ENCODE data around the gene CSGALNACT2. TPM values are rescaled to one million over a fixed set of nuclear protein-coding genes. Genes with fewer than 3 reads are reported as not detected.
A peak's percentile ranks its signal among the peaks of the same experiment; 100 is the strongest.

Gene CSGALNACT2
- total RNA-seq, 2 donors from 2014 or later, result 35.9 to 45.1 TPM

DNA sequence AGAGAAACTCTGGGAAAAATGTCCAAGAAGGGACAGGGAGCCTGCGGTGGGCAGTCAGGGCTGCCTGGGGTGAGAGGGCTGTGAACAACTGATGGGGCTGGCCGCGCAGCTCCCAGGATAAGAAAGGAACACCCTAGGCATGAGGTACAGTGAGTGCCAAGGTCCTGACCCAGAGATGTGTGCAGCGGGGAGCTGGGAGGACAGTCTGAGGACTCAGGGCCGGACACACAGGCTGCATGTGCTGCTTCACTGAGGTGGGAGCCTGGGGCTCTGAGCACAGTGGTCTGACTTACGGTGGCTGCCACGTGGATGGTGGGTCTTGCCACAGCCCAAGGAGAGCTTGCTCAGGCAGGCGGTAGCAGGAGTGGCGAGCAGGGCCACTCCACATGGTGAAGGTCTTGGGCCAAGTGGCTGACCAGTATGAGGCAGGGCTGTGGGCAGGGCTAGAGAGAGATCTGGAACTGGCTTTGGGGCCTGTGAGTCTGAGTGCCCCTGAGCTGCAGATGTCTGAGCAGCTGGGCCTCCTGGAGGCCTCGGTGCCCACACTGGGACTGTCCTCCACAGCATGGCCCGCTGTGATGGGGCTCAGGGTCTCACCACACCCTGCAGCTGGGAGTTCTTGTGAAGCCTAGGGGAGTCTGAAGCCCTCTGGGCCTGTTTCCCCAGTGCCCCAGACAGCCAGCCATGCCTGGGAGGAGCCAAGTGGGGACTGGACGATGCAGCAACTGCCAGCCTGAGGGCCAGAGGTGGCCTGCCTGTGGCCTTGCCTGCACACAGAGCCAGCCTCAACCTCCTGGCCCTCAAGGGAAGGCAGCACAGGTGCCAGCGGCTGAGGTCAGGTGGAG, 68.4 kb downstream of the CSGALNACT2 start:
- Histone ChIP-seq H3K36me3 (no peaks in the 10 kb centered on the region), H3K4me1 (ENCODE audit: control insufficient read depth in 1 of 2, low read depth in 2 of 2) (peaks cover 0 to 9% of the 10 kb centered on the region in 2 donors), H3K9me3 (no peaks in the 10 kb centered on the region), H3K4me3 (no peak overlapping the region), H3K27ac (no peak overlapping the region), H3K27me3 (replicated peaks; ENCODE audit: insufficient read depth) (no peaks in the 10 kb centered on the region)
- ATAC-seq (ENCODE audit: insufficient number of reproducible peaks, low FRiP score, low read depth), result no peak
- DNase-seq (ENCODE audit: low spot score), result no peak
- TF ChIP-seq, protein P1, sequence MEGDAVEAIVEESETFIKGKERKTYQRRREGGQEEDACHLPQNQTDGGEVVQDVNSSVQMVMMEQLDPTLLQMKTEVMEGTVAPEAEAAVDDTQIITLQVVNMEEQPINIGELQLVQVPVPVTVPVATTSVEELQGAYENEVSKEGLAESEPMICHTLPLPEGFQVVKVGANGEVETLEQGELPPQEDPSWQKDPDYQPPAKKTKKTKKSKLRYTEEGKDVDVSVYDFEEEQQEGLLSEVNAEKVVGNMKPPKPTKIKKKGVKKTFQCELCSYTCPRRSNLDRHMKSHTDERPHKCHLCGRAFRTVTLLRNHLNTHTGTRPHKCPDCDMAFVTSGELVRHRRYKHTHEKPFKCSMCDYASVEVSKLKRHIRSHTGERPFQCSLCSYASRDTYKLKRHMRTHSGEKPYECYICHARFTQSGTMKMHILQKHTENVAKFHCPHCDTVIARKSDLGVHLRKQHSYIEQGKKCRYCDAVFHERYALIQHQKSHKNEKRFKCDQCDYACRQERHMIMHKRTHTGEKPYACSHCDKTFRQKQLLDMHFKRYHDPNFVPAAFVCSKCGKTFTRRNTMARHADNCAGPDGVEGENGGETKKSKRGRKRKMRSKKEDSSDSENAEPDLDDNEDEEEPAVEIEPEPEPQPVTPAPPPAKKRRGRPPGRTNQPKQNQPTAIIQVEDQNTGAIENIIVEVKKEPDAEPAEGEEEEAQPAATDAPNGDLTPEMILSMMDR (IDR thresholded peaks at IDR 0.05), result no peak

DNA sequence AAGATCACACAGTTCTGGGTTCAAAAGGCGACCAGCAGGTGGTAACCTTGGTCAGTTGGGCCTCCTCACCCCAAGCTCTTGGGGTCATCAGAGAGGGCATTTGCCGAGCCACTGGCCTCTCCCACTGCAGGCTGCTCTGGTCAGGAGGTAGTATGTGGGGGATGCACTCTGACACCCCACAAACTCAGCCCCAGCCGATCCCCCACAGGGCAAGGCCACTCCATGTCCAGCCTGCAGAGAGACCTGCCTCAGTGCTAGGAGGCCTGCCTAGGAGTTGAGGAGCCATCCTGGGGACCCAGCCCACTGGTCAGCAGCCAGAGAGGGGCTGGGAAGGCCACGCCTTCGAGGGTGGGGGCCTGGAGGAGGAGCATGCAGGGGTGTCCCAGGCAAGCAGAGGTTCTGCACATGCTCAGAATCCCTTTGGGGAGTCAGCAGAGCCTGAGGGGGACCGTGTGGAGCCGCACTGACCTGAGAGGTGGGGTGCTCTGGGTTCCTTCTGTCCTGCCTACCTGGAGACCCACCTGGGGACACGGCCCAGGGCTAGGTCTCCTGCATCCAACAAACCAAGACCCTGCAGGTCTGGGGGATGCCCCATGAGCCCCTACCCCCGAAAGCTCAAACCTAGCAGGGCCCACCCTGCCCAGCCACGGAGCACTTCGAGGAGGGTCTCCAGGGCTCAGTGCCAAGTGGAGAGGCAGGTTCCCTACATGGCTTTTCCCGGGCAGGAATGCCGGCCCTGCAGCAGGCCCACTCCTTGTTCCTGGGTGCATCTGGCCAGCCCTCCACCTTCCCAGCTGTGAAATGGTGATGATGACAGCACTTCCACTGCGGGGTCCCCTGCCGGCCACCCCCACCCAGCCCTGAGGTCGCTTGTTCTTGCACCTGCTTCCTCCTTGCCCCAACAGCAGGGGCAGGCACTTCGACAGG, 70.2 kb downstream of the CSGALNACT2 start:
- H3K9me3 ChIP-seq, result no peaks in the 10 kb centered on the region
- no peak overlapping the region for H3K4me3 ChIP-seq
- TF ChIP-seq, protein P1 (IDR thresholded peaks at IDR 0.05), result no peak
- DNase-seq (ENCODE audit: low spot score) (no peak), ATAC-seq (ENCODE audit: insufficient number of reproducible peaks, low FRiP score, low read depth) (no peak)
- no peak overlapping the region for H3K27ac ChIP-seq
- no peaks in the 10 kb centered on the region for H3K27me3 ChIP-seq (replicated peaks; ENCODE audit: insufficient read depth)
- H3K36me3 ChIP-seq, result no peaks in the 10 kb centered on the region
- H3K4me1 ChIP-seq (ENCODE audit: control insufficient read depth in 1 of 2, low read depth in 2 of 2), result no peaks in the 10 kb centered on the region

DNA sequence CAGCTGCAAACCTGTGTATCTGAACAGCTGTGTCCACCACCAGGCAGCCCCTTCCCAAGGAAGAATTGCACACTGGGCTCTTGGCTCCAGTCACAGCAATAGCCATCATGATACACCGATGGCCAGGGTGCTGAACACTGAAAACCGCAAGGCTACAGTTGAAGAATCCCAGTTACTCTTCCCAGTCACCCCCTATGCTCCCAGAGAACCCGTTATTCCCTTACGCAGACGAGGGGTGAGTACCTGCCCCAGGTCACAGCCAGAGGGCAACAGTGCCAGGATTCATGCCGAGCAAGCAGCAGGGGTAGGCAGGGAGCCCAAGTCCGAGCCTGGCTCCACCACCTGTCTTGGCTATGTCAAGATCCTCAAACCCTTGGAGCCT, 70.8 kb downstream of the CSGALNACT2 start:
- Histone ChIP-seq H3K27me3 (replicated peaks; ENCODE audit: insufficient read depth) (no peaks in the 10 kb centered on the region), H3K9me3 (no peaks in the 10 kb centered on the region), H3K4me1 (ENCODE audit: control insufficient read depth in 1 of 2, low read depth in 2 of 2) (no peaks in the 10 kb centered on the region), H3K27ac (no peak overlapping the region), H3K4me3 (no peak overlapping the region), H3K36me3 (no peaks in the 10 kb centered on the region)
- TF ChIP-seq, protein P1 (IDR thresholded peaks at IDR 0.05), result no peak
- ATAC-seq (ENCODE audit: insufficient number of reproducible peaks, low FRiP score, low read depth) (no peak), DNase-seq (ENCODE audit: low spot score) (no peak)

DNA sequence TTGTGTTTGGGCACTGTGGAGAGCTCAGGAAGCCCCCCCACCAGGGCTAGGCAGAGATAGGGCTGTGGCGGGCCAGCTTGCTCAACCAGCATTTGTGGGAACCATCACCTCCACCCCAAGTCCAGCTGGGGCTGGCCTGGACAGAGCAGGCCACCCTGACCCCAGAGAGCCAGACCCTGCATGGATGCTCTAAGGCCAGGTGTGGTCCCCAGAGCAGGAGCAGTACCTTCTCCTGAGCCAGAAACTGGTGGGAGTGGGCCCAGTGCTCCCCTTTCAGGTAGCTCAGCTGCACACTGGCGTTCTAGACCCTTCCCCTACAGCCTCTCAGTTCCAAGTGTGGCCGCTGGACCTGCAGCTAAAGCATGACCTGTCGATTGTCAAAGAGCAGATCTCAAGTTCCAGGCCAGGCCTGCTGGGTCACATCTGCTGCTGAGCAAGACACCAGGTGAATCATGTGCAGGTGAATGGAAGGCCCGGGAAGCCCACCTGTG, 71.5 kb downstream of the CSGALNACT2 start:
- no peak for ATAC-seq (ENCODE audit: insufficient number of reproducible peaks, low FRiP score, low read depth)
- peak; percentile 1 for DNase-seq (ENCODE audit: low spot score)
- H3K9me3 ChIP-seq, result no peaks in the 10 kb centered on the region
- no peaks in the 10 kb centered on the region for H3K4me1 ChIP-seq (ENCODE audit: control insufficient read depth in 1 of 2, low read depth in 2 of 2)
- H3K36me3 ChIP-seq, result no peaks in the 10 kb centered on the region
- no peak overlapping the region for H3K27ac ChIP-seq
- no peak overlapping the region for H3K4me3 ChIP-seq
- H3K27me3 ChIP-seq (replicated peaks; ENCODE audit: insufficient read depth), result no peaks in the 10 kb centered on the region
- TF ChIP-seq, protein P1 (IDR thresholded peaks at IDR 0.05), result no peak

DNA sequence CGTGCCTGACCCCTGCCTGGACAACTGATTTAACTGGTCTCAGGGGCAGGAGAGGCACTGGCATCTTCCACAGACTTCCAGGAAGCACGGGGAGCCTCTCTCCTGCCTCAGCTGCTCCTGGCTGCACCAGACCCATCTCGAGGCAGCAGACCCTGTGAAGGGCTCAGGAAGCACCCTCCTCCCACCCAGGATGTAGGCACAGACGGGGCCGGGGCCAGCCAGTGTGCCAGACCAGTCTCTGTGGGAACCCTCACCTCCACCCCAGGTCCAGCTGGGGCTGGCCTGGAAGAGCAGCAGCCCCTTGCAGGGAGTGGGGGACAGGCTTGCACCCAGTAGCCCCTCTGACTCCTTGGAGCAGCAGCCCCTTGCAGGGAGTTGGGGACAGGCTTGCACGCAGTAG, 72.3 kb downstream of the CSGALNACT2 start:
- no peak overlapping the region for H3K4me3 ChIP-seq
- TF ChIP-seq, protein P1 (IDR thresholded peaks at IDR 0.05), result no peak
- no peak overlapping the region for H3K27ac ChIP-seq
- no peaks in the 10 kb centered on the region for H3K9me3 ChIP-seq
- ATAC-seq (ENCODE audit: insufficient number of reproducible peaks, low FRiP score, low read depth) (no peak), DNase-seq (ENCODE audit: low spot score) (no peak)
- no peaks in the 10 kb centered on the region for H3K36me3 ChIP-seq
- H3K27me3 ChIP-seq (replicated peaks; ENCODE audit: insufficient read depth), result no peaks in the 10 kb centered on the region
- no peaks in the 10 kb centered on the region for H3K4me1 ChIP-seq (ENCODE audit: control insufficient read depth in 1 of 2, low read depth in 2 of 2)
